Uterus (tissue), 2 donors: ENCODE data around the gene EDAR.

Experiments used
- POLR2A ChIP-seq, 2 donors: fragments of 450-650 bp; IDR thresholded peaks; one replicate each; pipeline ENCODE4 v1.6.1; 2016; ENCODE audit warnings: antibody characterized with exemption in 2 of 2, mild to moderate bottlenecking in 1 of 2, moderate library complexity in 1 of 2
- TF ChIP-seq, protein P1 (sequence below), 4 experiments: fragments of 200-600 bp in 2 of 4; fragments of 450-650 bp in 2 of 4; sonication (generic) in 2 of 4; IDR thresholded peaks; one replicate each; pipeline ENCODE4 v1.5.1; 2016 to 2019; ENCODE audit warnings: antibody characterized with exemption in 4 of 4, mild to moderate bottlenecking in 2 of 4, moderate library complexity in 1 of 4

DNA sequence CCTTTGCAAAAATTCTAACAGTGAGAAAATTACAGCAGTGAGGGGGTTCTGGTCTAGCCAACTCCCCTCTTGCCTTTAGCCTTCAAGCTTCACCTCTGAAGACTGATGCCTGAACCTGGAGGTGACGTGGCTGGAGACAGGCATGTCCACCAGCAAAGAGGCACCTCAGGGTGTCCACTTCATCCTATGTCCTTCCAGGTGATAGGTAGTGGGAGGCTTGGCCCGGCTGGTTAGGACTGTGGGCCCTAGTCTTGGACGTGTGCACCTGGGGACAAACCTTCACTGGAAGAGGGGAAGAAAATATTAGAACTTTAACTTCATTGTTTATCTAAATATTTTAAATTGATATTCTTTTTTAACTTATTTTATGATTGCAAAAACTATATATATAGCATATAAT lies 35.5 kb upstream of the EDAR start:
- TF ChIP-seq, protein P1, sequence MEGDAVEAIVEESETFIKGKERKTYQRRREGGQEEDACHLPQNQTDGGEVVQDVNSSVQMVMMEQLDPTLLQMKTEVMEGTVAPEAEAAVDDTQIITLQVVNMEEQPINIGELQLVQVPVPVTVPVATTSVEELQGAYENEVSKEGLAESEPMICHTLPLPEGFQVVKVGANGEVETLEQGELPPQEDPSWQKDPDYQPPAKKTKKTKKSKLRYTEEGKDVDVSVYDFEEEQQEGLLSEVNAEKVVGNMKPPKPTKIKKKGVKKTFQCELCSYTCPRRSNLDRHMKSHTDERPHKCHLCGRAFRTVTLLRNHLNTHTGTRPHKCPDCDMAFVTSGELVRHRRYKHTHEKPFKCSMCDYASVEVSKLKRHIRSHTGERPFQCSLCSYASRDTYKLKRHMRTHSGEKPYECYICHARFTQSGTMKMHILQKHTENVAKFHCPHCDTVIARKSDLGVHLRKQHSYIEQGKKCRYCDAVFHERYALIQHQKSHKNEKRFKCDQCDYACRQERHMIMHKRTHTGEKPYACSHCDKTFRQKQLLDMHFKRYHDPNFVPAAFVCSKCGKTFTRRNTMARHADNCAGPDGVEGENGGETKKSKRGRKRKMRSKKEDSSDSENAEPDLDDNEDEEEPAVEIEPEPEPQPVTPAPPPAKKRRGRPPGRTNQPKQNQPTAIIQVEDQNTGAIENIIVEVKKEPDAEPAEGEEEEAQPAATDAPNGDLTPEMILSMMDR (IDR thresholded peaks at IDR 0.05) = no peak
- TF ChIP-seq POLR2A (IDR thresholded peaks at IDR 0.05) = no peak
